ENCODE results near the gene F2R.
"Not testable (repeated sequence)": the region's sequence is repeated elsewhere in the genome, so short reads cannot be mapped to it uniquely, and the experiment has no call there.

Gene F2R

GRCh38 chr5:76720988-76721569 is 5.2 kb downstream of the F2R start:
- no peak for DNase-seq

GRCh38 chr5:76723266-76723665 is 7.3 kb downstream of the F2R start:
- DNase-seq, result no peak

- DNase-seq, result no peak
Measured at GRCh38 chr5:76723906-76724305, 8.0 kb downstream of the F2R start.

GRCh38 chr5:76724871-76725270 is 8.9 kb downstream of the F2R start:
- DNase-seq, result no peak

GRCh38 chr5:76728965-76729364 is 13.0 kb downstream of the F2R start:
- no peak for DNase-seq

- DNase-seq, result no peak
Measured at GRCh38 chr5:76729373-76730290, 13.7 kb downstream of the F2R start.

GRCh38 chr5:76732405-76733048 is 16.6 kb downstream of the F2R start:
- DNase-seq, result peak; percentile 5

GRCh38 chr5:76733049-76733417 is 17.1 kb downstream of the F2R start:
- DNase-seq, result peak; percentile 60

GRCh38 chr5:76735762-76736545 is 20.0 kb downstream of the F2R start:
- no peak for DNase-seq

- no peak for DNase-seq
Measured at GRCh38 chr5:76736679-76737556, 21.0 kb downstream of the F2R start.

- DNase-seq, result no peak
Measured at GRCh38 chr5:76737846-76738245, 21.9 kb downstream of the F2R start.

- not testable (repeated sequence) for DNase-seq
Measured at GRCh38 chr5:76741506-76741905, 25.6 kb downstream of the F2R start.

- DNase-seq, result no peak
Measured at GRCh38 chr5:76742583-76742982, 26.7 kb downstream of the F2R start.

GRCh38 chr5:76744632-76745031 is 28.7 kb downstream of the F2R start:
- DNase-seq, result no peak

- DNase-seq, result no peak
Measured at GRCh38 chr5:76745670-76746069, 29.7 kb downstream of the F2R start.

GRCh38 chr5:76746677-76747076 is 30.8 kb downstream of the F2R start:
- no peak for DNase-seq

- DNase-seq, result no peak
Measured at GRCh38 chr5:76747706-76748105, 31.8 kb downstream of the F2R start.

GRCh38 chr5:76751291-76751690 is 35.4 kb downstream of the F2R start:
- no peak for DNase-seq

- no peak for DNase-seq
Measured at GRCh38 chr5:76754668-76755078, 38.7 kb downstream of the F2R start.

GRCh38 chr5:76755779-76756637 is 40.1 kb downstream of the F2R start:
- DNase-seq, result no peak

- no peak for DNase-seq
Measured at GRCh38 chr5:76757049-76757448, 41.1 kb downstream of the F2R start.
